ENCODE results near the gene CMTM8. TPM values are rescaled to one million over a fixed set of nuclear protein-coding genes. Genes with fewer than 3 reads are reported as not detected.

Gene CMTM8
- total and polyA plus RNA-seq, 2 of the 8 experiments (the other 6 are each of a cell fraction or from before 2014, with no cell fraction given), result 10.5 to 22.4 TPM

- TF ChIP-seq TBP (IDR thresholded peaks at IDR 0.05; ENCODE audit: low read depth, low read length) (no peak), BRCA1 (IDR thresholded peaks at IDR 0.05; ENCODE audit: low read depth, low read length) (no peak), NRF1 (IDR thresholded peaks at IDR 0.05; ENCODE audit: low read depth, low read length) (no peak), SIRT6 (IDR thresholded peaks at IDR 0.05; ENCODE audit: low read length) (no peak), GTF2F1 (IDR thresholded peaks at IDR 0.05; ENCODE audit: borderline replicate concordance, low read depth, low read length) (no peak), RBBP5 (IDR thresholded peaks at IDR 0.05; ENCODE audit: borderline replicate concordance, low read depth, low read length) (no peak), CBX5 (IDR thresholded peaks at IDR 0.05; ENCODE audit: low read depth, low read length) (no peak)
These were observed 181.3 kb downstream of the CMTM8 start (continued) for GRCh38 chr3:32419742-32420125.

Small RNAs within 50 kb of the gene (small RNA-seq; reads per million reads assigned to genes)
- not detected for gene AC097639.2 (ENCODE audit: insufficient read depth)

Other genes starting within 250 kb of the CMTM8 start
- gene GPD1L, start 132.1 kb upstream of the CMTM8 start, total RNA-seq (2021; fragmentation: NEBNext Ultra II Directional; extraction: Animal tissue kit (Norgen Biotek cat#: 25700)), result 7.9 and 8.4 TPM in 2 replicates
- 1.8 and 2.4 TPM in 2 replicates for gene GPD1L, start 132.1 kb upstream of the CMTM8 start, polyA plus RNA-seq (2011; rRNA removed)
- gene CMTM7, start 153.2 kb downstream of the CMTM8 start, total RNA-seq (2021; fragmentation: NEBNext Ultra II Directional; extraction: Animal tissue kit (Norgen Biotek cat#: 25700)), result 30.6 and 33.3 TPM in 2 replicates
- 65.8 and 74.0 TPM in 2 replicates for gene CMTM7, start 153.2 kb downstream of the CMTM8 start, polyA plus RNA-seq (2011; rRNA removed)